Measurements from ENCODE around the gene ST3GAL3. TPM values are rescaled to one million over a fixed set of nuclear protein-coding genes. Genes with fewer than 3 reads are reported as not detected.

The ST3GAL3 gene
- total RNA-seq, 1 donor from 2014 or later = 24.3 TPM

GRCh38 chr1:43938383-43938782 is 231.0 kb downstream of the ST3GAL3 start:
- peaks cover 15% of the 10 kb centered on the region for H3K27me3 Mint-ChIP-seq
- H3K27ac Mint-ChIP-seq = no peak overlapping the region
- peaks cover 14% of the 10 kb centered on the region for H3K4me1 Mint-ChIP-seq
- H3K9me3 Mint-ChIP-seq = no peaks in the 10 kb centered on the region
- no peak for TF ChIP-seq CTCF (IDR thresholded peaks at IDR 0.05)
- H3K36me3 Mint-ChIP-seq (ENCODE audit: low read depth) = peaks cover 2% of the 10 kb centered on the region
- intact Hi-C loops (cut with micrococcal nuclease) = no loop called here
- ChIA-PET CTCF (no interaction called here), POLR2A (no interaction called here)
- no peak overlapping the region for H3K4me3 Mint-ChIP-seq
- no peak for ATAC-seq (ENCODE audit: low read depth)
- no peak for DNase-seq

GRCh38 chr1:43938892-43939587 is 231.7 kb downstream of the ST3GAL3 start:
- no peak overlapping the region for H3K4me3 Mint-ChIP-seq
- H3K27me3 Mint-ChIP-seq = peaks cover 12% of the 10 kb centered on the region
- ChIA-PET CTCF (no interaction called here), POLR2A (no interaction called here)
- TF ChIP-seq CTCF (IDR thresholded peaks at IDR 0.05) = no peak
- ATAC-seq (ENCODE audit: low read depth) (no peak), DNase-seq (no peak)
- peaks cover 2% of the 10 kb centered on the region for H3K36me3 Mint-ChIP-seq (ENCODE audit: low read depth)
- intact Hi-C loops (cut with micrococcal nuclease) = no loop called here
- H3K4me1 Mint-ChIP-seq = peaks cover 10% of the 10 kb centered on the region
- H3K27ac Mint-ChIP-seq = no peak overlapping the region
- no peaks in the 10 kb centered on the region for H3K9me3 Mint-ChIP-seq

- Mint-ChIP-seq H3K27me3 (no peaks in the 10 kb centered on the region), H3K9me3 (no peaks in the 10 kb centered on the region), H3K4me3 (no peak overlapping the region), H3K4me1 (peaks cover 24% of the 10 kb centered on the region), H3K36me3 (ENCODE audit: low read depth) (peaks cover 11% of the 10 kb centered on the region), H3K27ac (no peak overlapping the region)
- DNase-seq = no peak
- ChIA-PET POLR2A (interaction anchor here (0.5 kb wide), 1 partner anchor 181 kb away, joined by 4 read pairs; no protein-coding TSS in a partner anchor), CTCF (interaction anchor here (1.3 kb wide), 1 partner anchor 7 kb away, joined by 4 read pairs; no protein-coding TSS in a partner anchor)
- TF ChIP-seq CTCF (IDR thresholded peaks at IDR 0.05) = no peak
- intact Hi-C loops (cut with micrococcal nuclease) = no loop called here
- no peak for ATAC-seq (ENCODE audit: low read depth)
Observed at GRCh38 chr1:43942411-43942810, 235.1 kb downstream of the ST3GAL3 start.

- ATAC-seq (ENCODE audit: low read depth) (no peak), DNase-seq (no peak)
- Mint-ChIP-seq H3K36me3 (ENCODE audit: low read depth) (peaks cover 13% of the 10 kb centered on the region), H3K4me1 (peaks cover 37% of the 10 kb centered on the region), H3K4me3 (peak overlapping the region; percentile 56), H3K27ac (peak overlapping the region; percentile 25), H3K27me3 (no peaks in the 10 kb centered on the region), H3K9me3 (no peaks in the 10 kb centered on the region)
- POLR2A ChIA-PET = interaction anchor here (1.5 kb wide), 1 partner anchor 10 kb away, joined by 3 read pairs; no protein-coding TSS in a partner anchor
- intact Hi-C loops (cut with micrococcal nuclease) = no loop called here
- no peak for TF ChIP-seq CTCF (IDR thresholded peaks at IDR 0.05)
- CTCF ChIA-PET = interaction anchor here (1.5 to 3.5 kb wide), 2 partner anchors 11 to 182 kb away, joined by 7 to 26 read pairs; partner anchors contain the start of gene ARTN
Observed at GRCh38 chr1:43944860-43945259, 237.5 kb downstream of the ST3GAL3 start.

- H3K9me3 Mint-ChIP-seq = no peaks in the 10 kb centered on the region
- TF ChIP-seq CTCF (IDR thresholded peaks at IDR 0.05) = no peak
- intact Hi-C loops (cut with micrococcal nuclease) = loop anchor here (1.0 kb wide), 6 partner anchors 24 to 296 kb away; partner anchors contain the start of genes ATP6V0B, CCDC24 and ST3GAL3
- DNase-seq (no peak), ATAC-seq (ENCODE audit: low read depth) (no peak)
- CTCF ChIA-PET = interaction anchor here (0.8 to 3.5 kb wide), 5 partner anchors 12 to 416 kb away, joined by 3 to 26 read pairs (median 3); partner anchors contain the start of gene ARTN
- H3K4me1 Mint-ChIP-seq = peaks cover 39% of the 10 kb centered on the region
- no peaks in the 10 kb centered on the region for H3K27me3 Mint-ChIP-seq
- H3K27ac Mint-ChIP-seq = peak overlapping the region; percentile 95
- peaks cover 20% of the 10 kb centered on the region for H3K36me3 Mint-ChIP-seq (ENCODE audit: low read depth)
- H3K4me3 Mint-ChIP-seq = peak overlapping the region; percentile 91
- POLR2A ChIA-PET = interaction anchor here (0.7 to 2.5 kb wide), 8 partner anchors 10 to 296 kb away, joined by 3 to 19 read pairs (median 4); partner anchors contain the start of genes ATP6V0B, DPH2 and KDM4A
Observed at GRCh38 chr1:43945674-43946235, 238.4 kb downstream of the ST3GAL3 start.
